ENCODE measurements around the gene TM2D3.

The TM2D3 gene

GRCh38 chr15:101652098-101652785 lies at the start of gene TM2D3:
TSS of gene TM2D3 (minus strand) at chr15:101652381. CDS start at chr15:101652361, 20 bp downstream.
- peak; percentile 89 to 90 for DNase-seq (ENCODE audit: low read depth in 2 of 2)

GRCh38 chr15:101698314-101698713 lies 46.1 kb upstream of the TM2D3 start:
- no peak for DNase-seq (ENCODE audit: low read depth in 2 of 2)

GRCh38 chr15:101697488-101697887 lies 45.3 kb upstream of the TM2D3 start:
- no peak for DNase-seq (ENCODE audit: low read depth in 2 of 2)

DNA sequence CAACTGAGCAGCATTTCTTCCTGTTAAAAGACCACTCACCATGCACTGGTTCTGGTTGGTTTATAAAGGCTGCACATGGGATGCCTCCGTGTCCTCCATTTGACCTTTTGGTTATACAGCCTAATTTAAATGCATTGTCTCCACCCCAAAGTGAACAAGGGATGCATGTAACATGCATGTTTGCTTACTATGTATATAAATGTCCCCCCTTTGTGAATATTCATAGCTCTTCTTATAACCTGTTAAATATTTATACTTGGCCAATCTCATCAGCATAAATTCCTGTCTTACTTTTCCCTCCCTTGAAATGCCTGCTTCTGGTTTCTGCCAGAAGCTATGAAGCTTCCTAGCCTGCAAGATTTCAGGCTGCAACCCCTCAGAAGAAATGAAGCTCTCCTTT lies 44.6 kb upstream of the TM2D3 start:
- no peak for DNase-seq (ENCODE audit: low read depth in 2 of 2)

DNA sequence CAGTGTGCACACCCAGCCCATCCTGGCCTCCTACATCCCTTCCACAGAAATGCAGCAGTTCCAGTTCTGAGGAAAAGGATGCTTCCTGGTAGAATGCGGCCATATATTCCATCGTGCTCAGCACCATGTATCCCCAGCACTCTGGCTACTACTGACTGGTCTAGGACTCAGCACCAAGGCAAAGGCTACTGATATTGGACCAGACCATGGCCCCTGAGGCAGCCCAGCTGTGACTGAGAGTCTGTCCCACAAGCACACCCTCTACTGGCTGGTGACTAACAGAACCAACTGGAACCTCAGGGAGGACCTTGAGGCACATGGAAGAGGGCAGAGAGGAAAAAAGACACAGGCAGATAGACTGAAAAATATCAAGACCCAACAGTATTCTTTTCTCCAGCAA lies 42.1 kb upstream of the TM2D3 start:
- no peak for DNase-seq (ENCODE audit: low read depth in 2 of 2)

- DNase-seq (ENCODE audit: low read depth in 2 of 2), result no peak
Observed at GRCh38 chr15:101692801-101693598, 40.8 kb upstream of the TM2D3 start.

DNA sequence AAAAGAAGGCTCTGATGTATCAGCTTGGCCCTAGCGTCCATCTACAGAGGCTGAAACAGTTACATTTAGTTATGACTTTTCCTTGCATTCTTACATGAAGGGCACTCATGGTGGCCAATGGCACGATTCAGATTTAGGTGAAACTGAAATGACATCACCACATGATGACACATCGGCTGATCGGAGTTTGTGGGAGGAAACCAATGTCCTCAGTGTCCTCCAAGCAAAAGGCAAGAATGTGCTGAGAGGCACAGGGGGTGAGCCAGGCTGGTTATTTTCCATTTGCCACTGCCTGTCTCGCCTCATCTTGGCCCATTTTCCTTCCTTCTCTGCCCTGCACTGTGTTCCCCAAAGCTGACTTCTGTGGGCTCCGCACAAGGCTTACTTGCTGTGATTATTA lies 37.7 kb upstream of the TM2D3 start:
- DNase-seq (ENCODE audit: low read depth in 2 of 2), result no peak

DNA sequence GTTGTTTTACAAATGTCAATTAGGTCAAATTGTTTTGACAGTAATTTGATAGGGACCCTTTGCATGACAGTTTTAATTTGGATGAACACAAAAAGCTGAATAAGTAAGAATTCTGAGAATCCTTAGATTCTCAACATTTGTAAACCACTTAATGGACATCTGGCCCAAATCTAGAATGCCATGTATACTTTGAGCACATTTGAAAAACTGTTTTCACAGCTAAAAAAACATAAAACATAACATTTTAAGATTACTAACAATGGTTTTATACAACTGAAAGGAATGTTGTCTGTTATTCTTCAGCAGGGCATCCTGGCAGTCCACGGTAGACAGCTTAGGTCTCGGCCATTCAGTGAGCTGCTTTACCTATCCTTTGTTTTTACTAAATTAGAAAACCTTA lies 34.5 kb upstream of the TM2D3 start:
- no peak for DNase-seq (ENCODE audit: low read depth in 2 of 2)

- no peak for DNase-seq (ENCODE audit: low read depth in 2 of 2)
Observed at GRCh38 chr15:101684877-101685276, 32.7 kb upstream of the TM2D3 start.

DNA sequence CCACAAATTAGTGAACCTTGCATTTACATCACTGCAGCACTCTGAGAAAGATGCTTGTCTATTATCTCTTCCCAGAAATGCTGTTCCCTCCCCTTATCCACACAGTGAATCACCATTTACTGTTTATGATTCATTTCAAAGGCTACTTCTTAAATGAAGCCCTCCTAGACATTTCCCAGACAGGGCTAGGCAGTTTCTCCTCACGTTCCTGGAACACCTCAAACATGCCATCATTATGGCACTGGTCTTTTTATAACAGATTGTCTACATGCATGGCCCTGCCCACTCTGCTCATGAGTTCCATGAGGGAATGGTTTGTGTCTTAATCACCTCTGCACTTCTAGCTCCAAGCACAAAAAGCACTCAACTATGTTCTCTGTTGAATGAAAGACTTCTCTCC lies 32.2 kb upstream of the TM2D3 start:
- no peak for DNase-seq (ENCODE audit: low read depth in 2 of 2)

DNA sequence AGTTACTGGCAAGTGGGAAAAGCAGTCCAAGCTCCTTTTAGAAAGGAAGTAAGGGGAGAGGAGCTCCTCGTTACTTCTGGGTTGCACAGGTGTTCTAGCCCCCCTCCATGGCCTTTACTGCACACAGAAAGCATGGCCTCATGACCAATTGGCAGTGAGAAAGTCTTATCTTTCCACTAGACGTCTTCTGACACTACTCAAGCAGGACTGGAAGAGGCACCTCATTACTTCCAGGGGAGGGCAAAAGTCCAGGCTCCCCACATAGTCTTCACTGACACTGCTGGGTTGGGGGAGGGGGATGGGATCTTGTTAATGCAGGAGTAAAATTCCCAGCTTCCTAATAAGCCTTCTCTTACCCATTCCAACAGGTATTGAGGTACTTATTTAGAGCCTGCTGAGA lies 27.6 kb upstream of the TM2D3 start:
- no peak for DNase-seq (ENCODE audit: low read depth in 2 of 2)

DNA sequence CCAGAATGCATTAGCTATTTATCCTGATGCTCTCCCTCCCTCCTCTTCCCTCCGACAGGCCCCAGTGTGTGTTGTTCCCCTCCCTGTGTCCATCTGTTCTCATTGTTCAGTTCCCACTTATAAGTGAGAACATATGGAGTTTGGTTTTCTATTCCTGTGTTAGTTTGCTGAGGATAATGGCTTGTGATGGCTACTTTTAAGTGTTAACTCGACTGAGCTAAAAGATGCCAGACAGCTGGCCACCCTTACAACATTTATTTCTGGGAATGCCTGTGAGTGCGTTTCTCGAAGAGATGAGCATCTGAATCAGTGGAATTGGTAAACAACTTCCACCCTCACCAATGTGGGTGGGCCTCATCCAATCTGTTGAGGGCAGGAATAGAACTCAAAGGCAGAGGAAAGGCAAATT lies 24.7 kb upstream of the TM2D3 start:
- no peak for DNase-seq (ENCODE audit: low read depth in 2 of 2)

- DNase-seq (ENCODE audit: low read depth in 2 of 2), result no peak
Observed at GRCh38 chr15:101675796-101676582, 23.8 kb upstream of the TM2D3 start.

- DNase-seq (ENCODE audit: low read depth in 2 of 2), result no peak
Observed at GRCh38 chr15:101675015-101675414, 22.8 kb upstream of the TM2D3 start.

DNA sequence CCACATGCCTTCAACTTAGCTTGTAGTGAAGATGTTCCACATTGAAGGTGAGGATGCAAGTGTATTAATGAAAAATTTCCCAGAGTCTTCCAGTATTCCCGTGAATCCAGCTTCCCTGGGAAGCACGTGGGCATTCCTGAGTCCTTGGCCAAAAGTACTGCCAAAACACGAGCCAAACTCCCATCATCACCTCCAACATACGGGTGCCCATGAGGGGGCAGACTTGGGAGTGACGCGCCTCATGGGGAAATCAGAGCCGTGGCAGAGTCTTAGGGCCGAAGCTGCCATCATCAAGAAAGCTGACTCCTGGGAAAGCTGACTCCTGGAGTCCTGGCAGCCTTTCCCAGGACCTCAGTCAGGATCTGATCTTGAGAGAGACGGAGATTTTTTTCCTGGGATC lies 20.1 kb upstream of the TM2D3 start:
- no peak for DNase-seq (ENCODE audit: low read depth in 2 of 2)

DNA sequence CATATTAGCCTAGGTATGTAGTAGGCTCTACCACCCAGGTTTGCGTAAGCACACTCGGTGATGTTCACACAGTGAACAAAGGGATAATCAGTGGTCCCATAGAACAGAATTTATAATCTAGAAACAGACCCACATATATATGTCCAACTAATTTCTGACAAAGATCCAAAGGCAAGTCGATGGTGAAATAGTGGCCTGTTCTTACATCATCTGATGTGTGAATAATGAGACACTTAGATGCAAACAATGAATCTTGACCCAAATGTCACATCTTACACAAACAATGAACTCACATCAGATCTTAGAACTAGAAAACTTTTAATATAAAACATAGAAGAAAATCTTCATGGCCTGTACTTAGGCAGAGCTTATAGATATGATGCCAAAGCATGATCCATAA lies 17.6 kb upstream of the TM2D3 start:
- DNase-seq (ENCODE audit: low read depth in 2 of 2), result no peak

GRCh38 chr15:101667881-101668280 lies 15.7 kb upstream of the TM2D3 start:
- no peak for DNase-seq (ENCODE audit: low read depth in 2 of 2)

DNA sequence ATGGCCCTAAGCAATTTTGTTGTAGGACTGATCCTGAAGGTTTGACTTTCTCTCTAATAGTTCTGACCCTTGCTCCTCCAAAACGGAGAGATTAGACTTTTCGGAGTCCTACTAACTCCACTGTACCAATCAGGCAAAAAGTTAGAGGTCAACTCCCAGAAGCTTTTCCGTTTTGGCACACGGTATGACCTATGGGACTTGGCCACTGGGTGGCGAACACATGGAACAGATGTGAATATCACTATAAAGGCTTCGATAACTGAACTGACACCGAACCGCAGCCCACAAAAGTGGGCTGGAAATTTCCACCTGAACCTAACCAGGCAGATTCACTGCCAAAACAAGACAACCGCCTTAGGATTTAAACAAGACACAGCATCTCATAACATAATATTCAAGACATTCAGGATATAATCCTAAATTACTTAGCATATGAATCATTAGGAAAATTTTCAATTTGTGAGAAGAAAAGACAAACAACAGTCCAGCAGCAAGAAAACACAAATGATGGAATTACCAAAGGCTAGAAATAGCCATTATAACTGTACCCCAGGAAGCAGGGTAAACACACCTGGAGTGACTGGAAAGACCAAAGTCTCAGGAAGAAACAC lies 12.2 kb upstream of the TM2D3 start:
- no peak for DNase-seq (ENCODE audit: low read depth in 2 of 2)

GRCh38 chr15:101662203-101662602 lies 10.0 kb upstream of the TM2D3 start:
- no peak for DNase-seq (ENCODE audit: low read depth in 2 of 2)

- no peak for DNase-seq (ENCODE audit: low read depth in 2 of 2)
Observed at GRCh38 chr15:101660005-101660404, 7.8 kb upstream of the TM2D3 start.

GRCh38 chr15:101657968-101658784 lies 6.0 kb upstream of the TM2D3 start:
- DNase-seq (ENCODE audit: low read depth in 2 of 2), result no peak

All from stimulated activated CD8-positive, alpha-beta memory T cell treated with anti-CD3 and anti-CD28 coated beads, Interleukin-2, amount 100 ng/mL, for 1 hour (primary cell).